Measurements from ENCODE around the gene CDCA5. TPM values are rescaled to one million over a fixed set of nuclear protein-coding genes. Genes with fewer than 3 reads are reported as not detected.

The CDCA5 gene
- 10 to 100 TPM; 72.9 to 77.5 TPM for total RNA-seq

GRCh38 chr11:65083834-65084597, at the start of gene CDCA5, which contains the start of gene ZFPL1:
CDCA5 (minus strand) TSS chr11:65084040; CDS start chr11:65083978, 62 bp downstream.
ZFPL1 (plus strand) TSS chr11:65084222; CDS start chr11:65084699, 477 bp downstream.

GRCh38 chr11:65121865-65122696, 38.2 kb upstream of the CDCA5 start, which contains the start of the genes FAU and MRPL49:
FAU (minus strand) TSS chr11:65122134; CDS start chr11:65121813, 321 bp downstream.
MRPL49 (plus strand) TSS chr11:65122321; CDS start chr11:65122347, 26 bp downstream.

GRCh38 chr11:65117206-65118096, 33.6 kb upstream of the CDCA5 start, which contains the start of gene ZNHIT2:
ZNHIT2 (minus strand) TSS chr11:65117701; CDS start chr11:65117653, 48 bp downstream.

GRCh38 chr11:65111744-65112545, 28.1 kb upstream of the CDCA5 start, which contains the start of gene TM7SF2:
TM7SF2 (plus strand) TSS chr11:65111872; CDS start chr11:65112016, 144 bp downstream.

GRCh38 chr11:65095974-65096806, 12.3 kb upstream of the CDCA5 start, which contains the start of gene VPS51:
VPS51 (plus strand) TSS chr11:65096214; CDS start chr11:65096251, 37 bp downstream.

GRCh38 chr11:65058419-65059054, 25.3 kb downstream of the CDCA5 start, which contains the start of gene NAALADL1:
NAALADL1 (minus strand) TSS chr11:65058553; CDS start chr11:65058521, 32 bp downstream.

GRCh38 chr11:65040847-65041622, 42.8 kb downstream of the CDCA5 start, which contains the start of gene SAC3D1:
SAC3D1 (plus strand) TSS chr11:65041210; CDS start chr11:65041293, 83 bp downstream.

Small RNAs within 50 kb of the gene (microRNA-seq; reads per million reads assigned to microRNA genes)
- not detected for gene MIR6751 (ENCODE audit: borderline microRNAs expressed, borderline replicate concordance)

Other genes starting within 250 kb of the CDCA5 start
- 1 to 10 TPM; 1.8 to 2.2 TPM for gene CDC42BPG, start 239.4 kb downstream of the CDCA5 start, total RNA-seq
- gene EHD1, start 205.4 kb downstream of the CDCA5 start, total RNA-seq, result 100 to 1,000 TPM; 114 to 120 TPM
- 10 to 100 TPM; 31.0 to 32.6 TPM for gene ATG2A, start 166.8 kb downstream of the CDCA5 start, total RNA-seq
- 10 to 100 TPM; 19.8 to 20.3 TPM for gene PPP2R5B, start 159.4 kb downstream of the CDCA5 start, total RNA-seq
- not detected for gene GPHA2, start 148.1 kb downstream of the CDCA5 start, total RNA-seq
- under 1 TPM; 0.20 to 0.36 TPM for gene MAJIN, start 111.9 kb downstream of the CDCA5 start, total RNA-seq
- gene BATF2, start 87.1 kb downstream of the CDCA5 start, total RNA-seq, result under 1 TPM in 1 of 2 experiments, not detected in 1; 0.19 TPM
- gene ARL2, start 69.9 kb downstream of the CDCA5 start, total RNA-seq, result 10 to 100 TPM; 49.1 to 54.1 TPM
- 10 to 100 TPM; 25.9 to 27.5 TPM for gene SNX15, start 56.6 kb downstream of the CDCA5 start, total RNA-seq
- 10 to 100 TPM; 29.0 to 29.6 TPM for gene SAC3D1, start 42.8 kb downstream of the CDCA5 start, total RNA-seq
- gene NAALADL1, start 25.5 kb downstream of the CDCA5 start, total RNA-seq, result 10 to 100 TPM; 11.8 to 12.4 TPM
- 10 to 100 TPM; 26.6 to 27.5 TPM for gene ZFPL1, start 182 bp upstream of the CDCA5 start, total RNA-seq
- 100 to 1,000 TPM; 167 to 172 TPM for gene VPS51, start 12.2 kb upstream of the CDCA5 start, total RNA-seq
- gene TM7SF2, start 27.8 kb upstream of the CDCA5 start, total RNA-seq, result 10 to 100 TPM; 27.8 to 28.5 TPM
- gene ZNHIT2, start 33.7 kb upstream of the CDCA5 start, total RNA-seq, result 1 to 10 TPM; 7.7 to 9.4 TPM
- gene FAU, start 38.1 kb upstream of the CDCA5 start, total RNA-seq, result 1,000 to 10,000 TPM; 1,282 to 1,325 TPM
- 10 to 100 TPM; 40.9 to 42.2 TPM for gene MRPL49, start 38.3 kb upstream of the CDCA5 start, total RNA-seq
- gene SYVN1, start 50.5 kb upstream of the CDCA5 start, total RNA-seq, result 10 to 100 TPM; 39.2 to 43.4 TPM
- gene SPDYC, start 86.2 kb upstream of the CDCA5 start, total RNA-seq, result not detected
- gene CAPN1, start 97.9 kb upstream of the CDCA5 start, total RNA-seq, result 100 to 1,000 TPM; 161 to 168 TPM
- gene POLA2, start 177.9 kb upstream of the CDCA5 start, total RNA-seq, result 10 to 100 TPM; 35.9 to 37.6 TPM
- under 1 TPM in 1 of 2 experiments, not detected in 1; 0.48 TPM for gene CDC42EP2, start 230.8 kb upstream of the CDCA5 start, total RNA-seq
- gene DPF2, start 249.8 kb upstream of the CDCA5 start, total RNA-seq, result 10 to 100 TPM; 61.1 to 61.9 TPM